Nephron progenitor cell (in vitro differentiated cells): ENCODE measurements around the gene KIF22.
"Not testable (repeated sequence)": the region's sequence is repeated elsewhere in the genome, so short reads cannot be mapped to it uniquely, and the experiment has no call there.

Experiments used
- DNase-seq: peaks from one replicate; pipeline ENCODE4 v3.0.0; 2021
- H3K27ac Mint-ChIP-seq: 2 replicates; pipeline ENCODE4 v1.8.0; 2021; ENCODE audit warnings: mild to moderate bottlenecking, moderate library complexity, mixed read lengths
- H3K27me3 Mint-ChIP-seq: 2 replicates; pipeline ENCODE4 v1.8.0; 2021; ENCODE audit warnings: mild to moderate bottlenecking, low read depth, mixed read lengths; ENCODE audit not compliant: poor library complexity
- H3K36me3 Mint-ChIP-seq: 2 replicates; pipeline ENCODE4 v1.8.0; 2021; ENCODE audit warnings: low read depth, mixed read lengths
- H3K4me1 Mint-ChIP-seq: 2 replicates; pipeline ENCODE4 v1.8.0; 2021; ENCODE audit warnings: mixed read lengths
- H3K4me3 Mint-ChIP-seq: 2 replicates; pipeline ENCODE4 v1.8.0; 2021; ENCODE audit warnings: mild to moderate bottlenecking, moderate library complexity, mixed read lengths
- H3K9me3 Mint-ChIP-seq: 2 replicates; pipeline ENCODE4 v1.8.0; 2021; ENCODE audit warnings: mild to moderate bottlenecking, moderate library complexity, mixed read lengths
- CTCF ChIP-seq: fragments of 200-600 bp; sonication (generic); IDR thresholded peaks from 2 replicates; pipeline ENCODE4 v1.5.0; 2021; ENCODE audit warnings: antibody characterized with exemption

KIF22 gene

DNA sequence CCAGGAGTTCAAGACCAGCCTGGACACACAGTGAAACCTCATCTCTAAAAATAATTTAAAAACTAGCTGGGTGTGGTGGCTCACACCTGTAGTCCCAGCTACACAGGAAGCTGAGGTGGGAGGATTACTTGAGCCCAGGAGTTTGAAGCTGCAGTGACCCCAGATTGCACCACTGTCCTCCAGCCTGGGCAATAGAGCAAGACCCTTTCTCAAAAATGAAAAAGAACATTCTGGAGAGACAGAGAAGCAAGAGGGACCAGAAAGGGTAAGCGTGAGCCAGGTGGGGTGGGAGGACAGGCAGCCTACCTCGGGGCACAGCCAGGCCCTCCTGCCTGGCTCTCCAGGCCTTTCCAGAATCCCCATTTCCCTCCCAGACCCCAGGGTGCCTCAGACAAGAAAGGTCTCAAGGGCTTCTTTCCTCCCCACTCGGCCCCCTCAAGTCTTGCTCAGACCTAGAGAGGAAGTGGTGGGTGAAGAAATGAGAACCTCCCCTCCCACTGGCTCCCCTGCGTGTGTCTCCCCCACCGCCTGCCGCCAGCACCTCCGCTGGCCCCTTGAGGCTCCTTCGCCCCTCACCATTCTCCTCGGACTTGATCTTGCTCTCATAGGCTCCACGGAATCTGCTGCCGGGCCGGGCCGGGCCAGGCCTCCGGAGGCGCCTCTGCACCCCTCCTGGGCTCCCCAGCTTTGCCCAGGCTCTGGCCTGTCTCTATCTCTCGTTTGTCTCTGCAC, 45.3 kb upstream of the KIF22 start:
- H3K9me3 Mint-ChIP-seq, result peaks cover 15% of the 10 kb centered on the region
- H3K4me3 Mint-ChIP-seq, result no peak overlapping the region
- H3K36me3 Mint-ChIP-seq, result no peaks in the 10 kb centered on the region
- peaks cover 12% of the 10 kb centered on the region for H3K4me1 Mint-ChIP-seq
- H3K27me3 Mint-ChIP-seq, result peaks cover 24% of the 10 kb centered on the region
- no peak for TF ChIP-seq CTCF
- DNase-seq, result no peak
- H3K27ac Mint-ChIP-seq, result no peak overlapping the region

DNA sequence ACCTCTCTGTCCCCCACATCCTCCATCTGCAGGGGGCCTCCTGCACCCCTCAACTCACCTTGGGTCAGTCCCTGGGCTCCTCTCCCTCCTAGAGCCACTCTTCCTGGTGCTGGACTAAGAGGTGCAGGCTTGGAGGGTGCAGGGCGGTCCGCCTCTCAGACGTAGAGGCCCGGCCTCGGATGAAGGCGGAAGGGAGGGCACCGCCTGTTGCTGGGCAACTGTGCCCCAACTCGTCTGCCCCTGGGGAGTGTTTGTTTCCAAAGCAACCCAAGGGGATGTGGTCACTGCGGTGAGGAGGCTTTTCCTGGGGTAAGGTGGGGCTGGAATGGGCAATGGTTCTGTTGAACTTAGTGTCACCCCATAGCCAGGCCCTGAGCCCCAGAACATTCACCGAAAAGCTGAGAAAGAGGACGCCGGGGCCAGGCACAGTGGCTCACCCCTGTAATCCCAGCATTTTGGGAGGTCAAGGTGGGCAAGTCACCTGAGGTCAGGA, 44.7 kb upstream of the KIF22 start, which contains the start of gene C16orf54:
Gene C16orf54 (minus strand): TSS at position 138 of the 493 bp plus-strand sequence. CDS start 1,039 bp downstream, outside the sequence.
- H3K9me3 Mint-ChIP-seq, result peaks cover 15% of the 10 kb centered on the region
- no peak within 1 kb of the TSS for H3K4me3 Mint-ChIP-seq
- peaks cover 7% of the 10 kb centered on the region for H3K4me1 Mint-ChIP-seq
- no peak for DNase-seq
- H3K27ac Mint-ChIP-seq, result no peak within 1 kb of the TSS
- TF ChIP-seq CTCF, result no peak
- no peaks in the 10 kb centered on the region for H3K36me3 Mint-ChIP-seq
- peaks cover 24% of the 10 kb centered on the region for H3K27me3 Mint-ChIP-seq

GRCh38 chr16:29746518-29746917, 44.0 kb upstream of the KIF22 start:
- DNase-seq, H3K27ac Mint-ChIP-seq, H3K4me1 Mint-ChIP-seq, H3K36me3 Mint-ChIP-seq, H3K4me3 Mint-ChIP-seq: not testable (repeated sequence)
- Mint-ChIP-seq H3K27me3 (peaks cover 23% of the 10 kb centered on the region), H3K9me3 (peaks cover 15% of the 10 kb centered on the region)

- TF ChIP-seq CTCF, result no peak
- no peak overlapping the region for H3K27ac Mint-ChIP-seq
- no peak overlapping the region for H3K4me3 Mint-ChIP-seq
- no peak for DNase-seq
- H3K9me3 Mint-ChIP-seq, result peaks cover 15% of the 10 kb centered on the region
- H3K27me3 Mint-ChIP-seq, result peaks cover 22% of the 10 kb centered on the region
- peaks cover 5% of the 10 kb centered on the region for H3K4me1 Mint-ChIP-seq
- no peaks in the 10 kb centered on the region for H3K36me3 Mint-ChIP-seq
Measured at GRCh38 chr16:29747947-29748759, 42.4 kb upstream of the KIF22 start.

- peaks cover 15% of the 10 kb centered on the region for H3K9me3 Mint-ChIP-seq
- H3K4me1 Mint-ChIP-seq, H3K36me3 Mint-ChIP-seq, DNase-seq, H3K4me3 Mint-ChIP-seq: not testable (repeated sequence)
- peaks cover 20% of the 10 kb centered on the region for H3K27me3 Mint-ChIP-seq
- peak overlapping the region; percentile 40 for H3K27ac Mint-ChIP-seq
Measured at GRCh38 chr16:29748760-29749149, 41.8 kb upstream of the KIF22 start.

DNA sequence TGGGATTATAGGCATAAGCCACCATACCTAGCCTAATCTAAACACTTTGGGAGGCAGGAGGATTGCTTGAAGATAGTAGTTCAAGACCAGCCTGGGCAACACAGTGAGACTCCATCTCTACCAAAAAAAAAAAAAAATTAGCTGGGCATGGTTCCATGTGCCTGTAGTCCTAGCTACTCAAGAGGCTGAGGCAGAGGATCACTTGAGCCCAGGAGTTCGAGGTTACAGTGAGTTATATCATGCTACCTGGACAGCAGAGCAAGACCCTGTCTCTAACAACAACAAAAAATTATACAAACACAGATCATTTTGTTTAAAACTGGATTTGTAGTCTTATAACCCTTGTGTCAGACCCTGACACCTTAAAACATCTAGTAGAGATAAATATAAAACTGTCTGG, 37.0 kb upstream of the KIF22 start:
- Mint-ChIP-seq H3K4me3 (no peak overlapping the region), H3K27ac (no peak overlapping the region), H3K27me3 (peaks cover 18% of the 10 kb centered on the region), H3K36me3 (no peaks in the 10 kb centered on the region), H3K9me3 (peaks cover 6% of the 10 kb centered on the region), H3K4me1 (peaks cover 20% of the 10 kb centered on the region)
- DNase-seq, result no peak
- TF ChIP-seq CTCF, result no peak
